DMS79 treated with DMSO at 0.1 percent for 48 hours (cell line): ENCODE measurements around the gene SKI.

ENCODE experiments used
- DNase-seq: peaks from one replicate; lab custom pipeline; 2025; lab: John Stamatoyannopoulos, UW

SKI gene

GRCh38 chr1:2276803-2277580 is 48.9 kb downstream of the SKI start:
- no peak for DNase-seq

- no peak for DNase-seq
These were observed 49.8 kb downstream of the SKI start for GRCh38 chr1:2277741-2278488.

GRCh38 chr1:2278591-2279209 is 50.6 kb downstream of the SKI start:
- no peak for DNase-seq

- DNase-seq, result no peak
These were observed 51.1 kb downstream of the SKI start for GRCh38 chr1:2279210-2279639.

GRCh38 chr1:2279817-2280216 is 51.7 kb downstream of the SKI start:
- no peak for DNase-seq

GRCh38 chr1:2282556-2283270 is 54.6 kb downstream of the SKI start:
- no peak for DNase-seq

- no peak for DNase-seq
These were observed 55.4 kb downstream of the SKI start for GRCh38 chr1:2283371-2283990.

GRCh38 chr1:2283991-2284895 is 56.1 kb downstream of the SKI start:
- DNase-seq, result no peak

- no peak for DNase-seq
These were observed 56.8 kb downstream of the SKI start for GRCh38 chr1:2284932-2285331.

GRCh38 chr1:2286923-2287322 is 58.8 kb downstream of the SKI start:
- DNase-seq, result no peak

- no peak for DNase-seq
These were observed 59.5 kb downstream of the SKI start for GRCh38 chr1:2287649-2288048.

GRCh38 chr1:2288311-2288710 is 60.2 kb downstream of the SKI start:
- DNase-seq, result no peak

GRCh38 chr1:2288816-2289536 is 60.9 kb downstream of the SKI start:
- peak; percentile 16 for DNase-seq

- no peak for DNase-seq
These were observed 61.5 kb downstream of the SKI start for GRCh38 chr1:2289607-2290006.

GRCh38 chr1:2290171-2290578 is 62.1 kb downstream of the SKI start:
- peak; percentile 80 for DNase-seq

GRCh38 chr1:2290595-2291510 is 62.7 kb downstream of the SKI start:
- peak; percentile 64 for DNase-seq

- DNase-seq, result no peak
These were observed 63.5 kb downstream of the SKI start for GRCh38 chr1:2291577-2291976.

GRCh38 chr1:2292725-2293450 is 64.8 kb downstream of the SKI start:
- no peak for DNase-seq
